Liver (tissue), 9 donors: ENCODE measurements around the gene SAMD4A. TPM values are rescaled to one million over a fixed set of nuclear protein-coding genes. Genes with fewer than 3 reads are reported as not detected.

Experiments
- DNase-seq: peaks from one replicate; pipeline ENCODE4 v3.0.0-alpha.2; 2017; ENCODE audit warnings: low spot score
- H3K27ac ChIP-seq, 2 donors: one replicate each; pipeline ENCODE4 v1.7.0; 2013; ENCODE audit warnings: inconsistent platforms in 2 of 2, low read length in 2 of 2, control low read depth in 1 of 2, low read depth in 1 of 2, mild to moderate bottlenecking in 1 of 2
- H3K27me3 ChIP-seq, 4 donors: one replicate each; pipeline versions ENCODE4 v1.6.1 to v1.7.0; 2013; ENCODE audit warnings: low read length in 3 of 4, inconsistent platforms in 1 of 4, mild to moderate bottlenecking in 1 of 4, moderate library complexity in 1 of 4; ENCODE audit not compliant: control insufficient read depth in 4 of 4, insufficient read depth in 4 of 4
- H3K36me3 ChIP-seq, 4 donors: one replicate each; pipeline versions ENCODE4 v1.6.1 to v1.7.0; 2013; ENCODE audit warnings: low read length in 3 of 4, mild to moderate bottlenecking in 3 of 4, low read depth in 1 of 4, moderate library complexity in 1 of 4; ENCODE audit not compliant: control insufficient read depth in 4 of 4, insufficient read depth in 3 of 4
- H3K4me1 ChIP-seq, 4 donors: one replicate each; pipeline versions ENCODE4 v1.6.1 to v1.7.0; 2013; ENCODE audit warnings: low read length in 3 of 4, mild to moderate bottlenecking in 3 of 4, moderate library complexity in 1 of 4; ENCODE audit not compliant: control insufficient read depth in 4 of 4, insufficient read depth in 4 of 4
- H3K4me3 ChIP-seq, 3 donors: one replicate each; pipeline versions ENCODE4 v1.6.1 to v1.7.0; 2013; ENCODE audit warnings: low read length in 3 of 3, control low read depth in 1 of 3, low read depth in 1 of 3, mild to moderate bottlenecking in 1 of 3
- H3K9ac ChIP-seq, 2 donors: one replicate each; pipeline ENCODE4 v1.7.0; 2013; ENCODE audit warnings: low read length in 2 of 2, mild to moderate bottlenecking in 2 of 2, moderate library complexity in 2 of 2, control low read depth in 1 of 2, low read depth in 1 of 2
- H3K9me3 ChIP-seq, 4 donors: one replicate each; pipeline versions ENCODE4 v1.6.1 to v1.7.0; 2013; ENCODE audit warnings: low read length in 3 of 4; ENCODE audit not compliant: control insufficient read depth in 4 of 4
- FOXA1 ChIP-seq: IDR thresholded peaks from 2 replicates; pipeline ENCODE4 v1.6.1; 2016; ENCODE audit warnings: antibody characterized with exemption
- FOXA2 ChIP-seq: IDR thresholded peaks from 2 replicates; pipeline ENCODE4 v1.6.1; 2016; ENCODE audit warnings: antibody characterized with exemption
- GABPA ChIP-seq, 2 donors: IDR thresholded peaks in 1 of 2; conservative IDR thresholded peaks in 1 of 2; 2 replicates each; pipeline ENCODE4 v1.6.1; 2016; ENCODE audit warnings: antibody characterized with exemption in 2 of 2, mild to moderate bottlenecking in 1 of 2, moderate library complexity in 1 of 2
- HNF4A ChIP-seq, 2 donors: conservative IDR thresholded peaks; 2 replicates each; pipeline ENCODE4 v1.6.1; 2016; ENCODE audit warnings: antibody characterized with exemption in 2 of 2, mild to moderate bottlenecking in 2 of 2
- HNF4G ChIP-seq: IDR thresholded peaks from 2 replicates; pipeline ENCODE4 v1.6.1; 2016; ENCODE audit warnings: antibody characterized with exemption
- JUND ChIP-seq, 2 donors: IDR thresholded peaks; 2 replicates each; pipeline ENCODE4 v1.6.1; 2016; ENCODE audit warnings: antibody characterized with exemption in 2 of 2
- NR2F2 ChIP-seq: IDR thresholded peaks from 2 replicates; pipeline ENCODE4 v1.6.1; 2016; ENCODE audit warnings: antibody characterized with exemption
- RAD21 ChIP-seq, 2 donors: IDR thresholded peaks; 2 replicates each; pipeline ENCODE4 v1.6.1; 2016; ENCODE audit warnings: antibody characterized with exemption in 2 of 2, mild to moderate bottlenecking in 2 of 2
- RXRA ChIP-seq, 2 donors: IDR thresholded peaks; 2 replicates each; pipeline ENCODE4 v1.6.1; 2017 to 2018; ENCODE audit warnings: antibody characterized with exemption in 2 of 2, mild to moderate bottlenecking in 1 of 2
- SP1 ChIP-seq: IDR thresholded peaks from 2 replicates; pipeline ENCODE4 v1.6.1; 2018; ENCODE audit warnings: antibody characterized with exemption, mild to moderate bottlenecking
- TAF1 ChIP-seq: conservative IDR thresholded peaks from 2 replicates; pipeline ENCODE4 v1.6.1; 2016; ENCODE audit warnings: antibody characterized with exemption, mild to moderate bottlenecking
- YY1 ChIP-seq: IDR thresholded peaks from 2 replicates; pipeline ENCODE4 v1.6.1; 2016; ENCODE audit warnings: antibody characterized with exemption, mild to moderate bottlenecking
- WGBS: extraction: QIAGEN DNeasy Blood & Tissue Kit; methylation state at CpG from one replicate; pipeline ENCODE4 v1.1.7; 2013; 5-methylcytosine and 5-hydroxymethylcytosine counted together
- polyA plus RNA-seq, 2 donors: library from polyadenylated mRNA; stranded (reverse) in 1 of 2; unstranded in 1 of 2; fragments of 200-250 nt in 1 of 2; fragments of >200 nt in 1 of 2; fragmentation: Nextera tagmentation in 1 of 2; extraction: Ambion mirVana in 1 of 2; gene quantifications; one replicate each; pipeline versions ENCODE4 v1.2.1 to v1.2.3, GENCODE V29; 2013 to 2015
- total RNA-seq, 2 donors: library from RNA; depleted of rRNA; stranded (reverse); fragments of >200 nt; gene quantifications; one replicate each; pipeline ENCODE4 v1.2.3, GENCODE V29; 2014
- TF ChIP-seq, protein P1 (sequence below): IDR thresholded peaks from 2 replicates; pipeline ENCODE4 v1.6.1; 2016; ENCODE audit warnings: antibody characterized with exemption
- TF ChIP-seq, protein P2 (sequence below): IDR thresholded peaks from 2 replicates; pipeline ENCODE4 v1.6.1; 2016; ENCODE audit warnings: antibody characterized with exemption
- TF ChIP-seq, protein P3 (sequence below): IDR thresholded peaks from 2 replicates; pipeline ENCODE4 v1.6.1; 2016; ENCODE audit warnings: antibody characterized with exemption
- TF ChIP-seq, protein P4 (sequence below): IDR thresholded peaks from 2 replicates; pipeline ENCODE4 v1.6.1; 2016; ENCODE audit warnings: antibody characterized with exemption, mild to moderate bottlenecking
- TF ChIP-seq, protein P5 (sequence below): fragments of 150-350 bp; IDR thresholded peaks from 2 replicates; pipeline ENCODE4 v1.5.1; 2017; ENCODE audit warnings: improper control_type of control experiment, low read depth, low read length; ENCODE audit not compliant: missing input control
- donor health status: healthy.
- donor health status: healthy.
- donor health status: healthy.
- donor health status: healthy.
- donor health status: healthy.

SAMD4A gene
- total and polyA plus RNA-seq, 4 donors = 4.3 to 17.8 (median 8.1) TPM

DNA sequence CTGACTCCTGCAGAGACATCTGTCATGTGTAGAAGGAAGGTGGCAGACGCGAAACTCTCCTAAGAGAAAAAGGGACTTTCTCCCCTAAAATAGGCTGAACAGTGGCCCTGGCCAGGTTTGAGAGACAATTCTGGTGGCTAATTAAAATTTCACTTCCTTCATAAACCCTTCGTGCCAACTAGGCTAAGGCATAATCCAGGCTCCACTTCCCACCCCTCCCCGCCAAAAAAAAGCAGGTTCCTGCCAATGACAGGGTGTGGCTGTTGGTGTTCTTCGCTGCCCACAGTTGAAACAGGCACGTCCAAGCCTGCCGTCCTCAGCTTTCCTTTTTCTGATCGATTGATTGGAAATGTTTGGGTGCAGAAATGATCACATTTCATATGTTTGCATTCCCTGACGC, 191.1 kb downstream of the SAMD4A start:
- WGBS = 83% methylated on average over 9 of the region's 9 CpGs
- peaks cover 2 to 57% (median 22%) of the 10 kb centered on the region in 4 donors for H3K36me3 ChIP-seq

DNA sequence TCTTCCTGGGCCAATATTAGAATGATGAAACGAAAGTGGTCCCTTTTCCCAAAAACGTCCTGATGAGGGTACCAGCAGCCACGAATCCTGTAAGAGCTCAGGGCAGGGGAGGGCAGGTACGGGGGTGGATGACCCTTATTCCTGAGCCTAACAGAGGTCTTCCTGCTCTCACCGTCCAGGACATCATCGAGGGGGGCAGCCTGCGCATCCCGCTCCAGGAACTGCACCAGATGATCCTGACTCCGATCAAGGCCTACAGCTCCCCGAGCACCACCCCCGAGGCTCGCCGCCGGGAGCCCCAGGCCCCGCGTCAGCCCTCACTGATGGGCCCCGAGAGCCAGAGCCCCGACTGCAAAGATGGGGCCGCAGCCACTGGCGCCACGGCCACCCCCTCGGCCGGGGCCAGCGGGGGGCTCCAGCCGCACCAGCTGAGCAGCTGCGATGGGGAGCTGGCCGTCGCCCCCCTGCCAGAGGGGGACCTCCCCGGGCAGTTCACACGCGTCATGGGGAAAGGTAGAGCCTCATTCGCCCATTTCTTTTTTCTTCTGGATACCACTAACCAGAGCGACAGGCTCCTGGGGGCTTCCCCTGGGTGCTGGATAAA, 193.2 kb downstream of the SAMD4A start:
- Histone ChIP-seq H3K4me1 (no peaks in the 10 kb centered on the region), H3K36me3 (peaks cover 2 to 62% (median 31%) of the 10 kb centered on the region in 4 donors)

More for the DNA sequence above, 191.1 kb downstream of the SAMD4A start:
- Histone ChIP-seq H3K9ac (no peak overlapping the region), H3K9me3 (no peaks in the 10 kb centered on the region), H3K4me1 (no peaks in the 10 kb centered on the region), H3K4me3 (no peak overlapping the region), H3K27ac (no peak overlapping the region), H3K27me3 (no peaks in the 10 kb centered on the region)
- no peak for DNase-seq
- TF ChIP-seq SP1 = no peak
- TF ChIP-seq RXRA (IDR thresholded peaks at IDR 0.05) = no peak
- TF ChIP-seq, protein P1, sequence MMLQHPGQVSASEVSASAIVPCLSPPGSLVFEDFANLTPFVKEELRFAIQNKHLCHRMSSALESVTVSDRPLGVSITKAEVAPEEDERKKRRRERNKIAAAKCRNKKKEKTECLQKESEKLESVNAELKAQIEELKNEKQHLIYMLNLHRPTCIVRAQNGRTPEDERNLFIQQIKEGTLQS = no peak
- no peak for TF ChIP-seq FOXA1
- no peak for TF ChIP-seq TAF1
- TF ChIP-seq, protein P2, sequence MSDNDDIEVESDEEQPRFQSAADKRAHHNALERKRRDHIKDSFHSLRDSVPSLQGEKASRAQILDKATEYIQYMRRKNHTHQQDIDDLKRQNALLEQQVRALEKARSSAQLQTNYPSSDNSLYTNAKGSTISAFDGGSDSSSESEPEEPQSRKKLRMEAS = no peak
- TF ChIP-seq HNF4A (conservative IDR thresholded peaks at IDR 0.05) = no peak
- TF ChIP-seq RAD21 (IDR thresholded peaks at IDR 0.05) = no peak

More for the DNA sequence above, 193.2 kb downstream of the SAMD4A start:
- no peak overlapping the region for H3K9ac ChIP-seq
- no peaks in the 10 kb centered on the region for H3K27me3 ChIP-seq
- H3K27ac ChIP-seq = no peak overlapping the region
- no peak overlapping the region for H3K4me3 ChIP-seq
- no peak for DNase-seq
- H3K9me3 ChIP-seq = no peaks in the 10 kb centered on the region
- TF ChIP-seq NR2F2 (no peak), GABPA (IDR thresholded peaks at IDR 0.05 in 1 of 2, conservative IDR thresholded peaks at IDR 0.05 in 1 of 2) (no peak), HNF4G (no peak), FOXA1 (no peak), SP1 (no peak), HNF4A (conservative IDR thresholded peaks at IDR 0.05) (no peak), YY1 (no peak), RAD21 (IDR thresholded peaks at IDR 0.05) (no peak), TAF1 (no peak), FOXA2 (no peak), JUND (IDR thresholded peaks at IDR 0.05) (no peak)
- TF ChIP-seq, protein P1 = no peak
- TF ChIP-seq, protein P3, sequence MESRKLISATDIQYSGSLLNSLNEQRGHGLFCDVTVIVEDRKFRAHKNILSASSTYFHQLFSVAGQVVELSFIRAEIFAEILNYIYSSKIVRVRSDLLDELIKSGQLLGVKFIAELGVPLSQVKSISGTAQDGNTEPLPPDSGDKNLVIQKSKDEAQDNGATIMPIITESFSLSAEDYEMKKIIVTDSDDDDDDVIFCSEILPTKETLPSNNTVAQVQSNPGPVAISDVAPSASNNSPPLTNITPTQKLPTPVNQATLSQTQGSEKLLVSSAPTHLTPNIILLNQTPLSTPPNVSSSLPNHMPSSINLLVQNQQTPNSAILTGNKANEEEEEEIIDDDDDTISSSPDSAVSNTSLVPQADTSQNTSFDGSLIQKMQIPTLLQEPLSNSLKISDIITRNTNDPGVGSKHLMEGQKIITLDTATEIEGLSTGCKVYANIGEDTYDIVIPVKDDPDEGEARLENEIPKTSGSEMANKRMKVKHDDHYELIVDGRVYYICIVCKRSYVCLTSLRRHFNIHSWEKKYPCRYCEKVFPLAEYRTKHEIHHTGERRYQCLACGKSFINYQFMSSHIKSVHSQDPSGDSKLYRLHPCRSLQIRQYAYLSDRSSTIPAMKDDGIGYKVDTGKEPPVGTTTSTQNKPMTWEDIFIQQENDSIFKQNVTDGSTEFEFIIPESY = no peak
- TF ChIP-seq, protein P2 = no peak
- TF ChIP-seq, protein P4, sequence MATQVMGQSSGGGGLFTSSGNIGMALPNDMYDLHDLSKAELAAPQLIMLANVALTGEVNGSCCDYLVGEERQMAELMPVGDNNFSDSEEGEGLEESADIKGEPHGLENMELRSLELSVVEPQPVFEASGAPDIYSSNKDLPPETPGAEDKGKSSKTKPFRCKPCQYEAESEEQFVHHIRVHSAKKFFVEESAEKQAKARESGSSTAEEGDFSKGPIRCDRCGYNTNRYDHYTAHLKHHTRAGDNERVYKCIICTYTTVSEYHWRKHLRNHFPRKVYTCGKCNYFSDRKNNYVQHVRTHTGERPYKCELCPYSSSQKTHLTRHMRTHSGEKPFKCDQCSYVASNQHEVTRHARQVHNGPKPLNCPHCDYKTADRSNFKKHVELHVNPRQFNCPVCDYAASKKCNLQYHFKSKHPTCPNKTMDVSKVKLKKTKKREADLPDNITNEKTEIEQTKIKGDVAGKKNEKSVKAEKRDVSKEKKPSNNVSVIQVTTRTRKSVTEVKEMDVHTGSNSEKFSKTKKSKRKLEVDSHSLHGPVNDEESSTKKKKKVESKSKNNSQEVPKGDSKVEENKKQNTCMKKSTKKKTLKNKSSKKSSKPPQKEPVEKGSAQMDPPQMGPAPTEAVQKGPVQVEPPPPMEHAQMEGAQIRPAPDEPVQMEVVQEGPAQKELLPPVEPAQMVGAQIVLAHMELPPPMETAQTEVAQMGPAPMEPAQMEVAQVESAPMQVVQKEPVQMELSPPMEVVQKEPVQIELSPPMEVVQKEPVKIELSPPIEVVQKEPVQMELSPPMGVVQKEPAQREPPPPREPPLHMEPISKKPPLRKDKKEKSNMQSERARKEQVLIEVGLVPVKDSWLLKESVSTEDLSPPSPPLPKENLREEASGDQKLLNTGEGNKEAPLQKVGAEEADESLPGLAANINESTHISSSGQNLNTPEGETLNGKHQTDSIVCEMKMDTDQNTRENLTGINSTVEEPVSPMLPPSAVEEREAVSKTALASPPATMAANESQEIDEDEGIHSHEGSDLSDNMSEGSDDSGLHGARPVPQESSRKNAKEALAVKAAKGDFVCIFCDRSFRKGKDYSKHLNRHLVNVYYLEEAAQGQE = no peak
- TF ChIP-seq, protein P5, sequence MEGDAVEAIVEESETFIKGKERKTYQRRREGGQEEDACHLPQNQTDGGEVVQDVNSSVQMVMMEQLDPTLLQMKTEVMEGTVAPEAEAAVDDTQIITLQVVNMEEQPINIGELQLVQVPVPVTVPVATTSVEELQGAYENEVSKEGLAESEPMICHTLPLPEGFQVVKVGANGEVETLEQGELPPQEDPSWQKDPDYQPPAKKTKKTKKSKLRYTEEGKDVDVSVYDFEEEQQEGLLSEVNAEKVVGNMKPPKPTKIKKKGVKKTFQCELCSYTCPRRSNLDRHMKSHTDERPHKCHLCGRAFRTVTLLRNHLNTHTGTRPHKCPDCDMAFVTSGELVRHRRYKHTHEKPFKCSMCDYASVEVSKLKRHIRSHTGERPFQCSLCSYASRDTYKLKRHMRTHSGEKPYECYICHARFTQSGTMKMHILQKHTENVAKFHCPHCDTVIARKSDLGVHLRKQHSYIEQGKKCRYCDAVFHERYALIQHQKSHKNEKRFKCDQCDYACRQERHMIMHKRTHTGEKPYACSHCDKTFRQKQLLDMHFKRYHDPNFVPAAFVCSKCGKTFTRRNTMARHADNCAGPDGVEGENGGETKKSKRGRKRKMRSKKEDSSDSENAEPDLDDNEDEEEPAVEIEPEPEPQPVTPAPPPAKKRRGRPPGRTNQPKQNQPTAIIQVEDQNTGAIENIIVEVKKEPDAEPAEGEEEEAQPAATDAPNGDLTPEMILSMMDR = no peak
- 95% methylated on average over 33 of the region's 33 CpGs for WGBS
